ENCODE measurements around the gene KIF26B.

- TF ChIP-seq POLR2A (IDR thresholded peaks at IDR 0.05) (no peak), CTCF (IDR thresholded peaks at IDR 0.05) (no peak)
These were observed 323.2 kb downstream of the KIF26B start for GRCh38 chr1:245477941-245478340.

All from stomach (tissue), 4 donors.